BJ (cell line): Measurements from ENCODE around the gene TSPAN6. TPM values are rescaled to one million over a fixed set of nuclear protein-coding genes. Genes with fewer than 3 reads are reported as not detected.

Source experiments
- CTCF ChIA-PET: fragments of 350-600 bp; formaldehyde crosslinking; extraction: SDS; loops from one replicate; lab custom pipeline; 2021; ENCODE audit warnings: antibody characterized with exemption, inconsistent platforms; lab: Yijun Ruan, JAX
- POLR2A ChIA-PET: fragments of 300-600 bp; sonication (Branson Sonifier 250); formaldehyde crosslinking; extraction: SDS; loops from one replicate; lab custom pipeline; 2021; ENCODE audit warnings: antibody characterized with exemption; lab: Charles Lee
- DNase-seq: peaks from one replicate; pipeline ENCODE4 v3.0.0-alpha.2; 2011; ENCODE audit warnings: low read depth
- H3K27me3 ChIP-seq: 2 replicates; pipeline ENCODE4 v1.6.0; 2011; ENCODE audit warnings: low read length; ENCODE audit not compliant: control insufficient read depth, insufficient read depth
- H3K36me3 ChIP-seq: 2 replicates; pipeline ENCODE4 v1.5.1; 2011; ENCODE audit warnings: low read length; ENCODE audit not compliant: control insufficient read depth, insufficient read depth
- H3K4me3 ChIP-seq: 2 replicates; pipeline ENCODE4 v1.5.1; 2011; ENCODE audit warnings: low read depth, mild to moderate bottlenecking, control low read depth, low read length
- CTCF ChIP-seq: IDR thresholded peaks from 2 replicates; pipeline ENCODE4 v1.5.1; 2011; ENCODE audit warnings: low read depth, mild to moderate bottlenecking, control low read depth, inconsistent platforms, low read length, moderate library complexity; ENCODE audit not compliant: insufficient read depth
- polyA minus RNA-seq: library from RNA; depleted of rRNA, polyadenylated mRNA; stranded (reverse); fragments of >200 nt; gene quantifications from 2 replicates; pipeline ENCODE4 v1.2.3, GENCODE V29; 2011; rRNA and poly(A)+ RNA removed
- polyA plus RNA-seq: library from polyadenylated mRNA; depleted of rRNA; stranded (reverse); fragments of >200 nt; gene quantifications from 2 replicates; pipeline ENCODE4 v1.2.3, GENCODE V29; 2011; rRNA removed

TSPAN6 gene
- polyA plus RNA-seq (8.8 and 19.7 TPM in 2 replicates), polyA minus RNA-seq (4.9 and 5.6 TPM in 2 replicates)

- Histone ChIP-seq H3K27me3 (no peaks in the 10 kb centered on the region), H3K4me3 (peak within 1 kb of the TSS; percentile 68), H3K36me3 (no peaks in the 10 kb centered on the region)
- TF ChIP-seq CTCF: peak; percentile 61
- POLR2A ChIA-PET: interaction anchor here (2.0 kb wide), 1 partner anchor 13 kb away, joined by 9 read pairs; no protein-coding TSS in a partner anchor
- peak; percentile 50 for DNase-seq
- CTCF ChIA-PET: interaction anchor here (0.7 to 2.6 kb wide), 14 partner anchors 9 to 134 kb away, joined by 3 to 18 read pairs (median 4); no protein-coding TSS in a partner anchor
Observed at GRCh38 chrX:100636321-100636991, at the start of gene TSPAN6. Gene TSPAN6 (minus strand): TSS chrX:100636806. CDS start chrX:100636694, 112 bp downstream.

GRCh38 chrX:100685997-100686305 lies 49.3 kb upstream of the TSPAN6 start:
- no peaks in the 10 kb centered on the region for H3K36me3 ChIP-seq
- TF ChIP-seq CTCF: no peak
- CTCF ChIA-PET: interaction anchor here (1.1 to 7.9 kb wide), 6 partner anchors 11 to 174 kb away, joined by 4 to 78 read pairs (median 10); no protein-coding TSS in a partner anchor
- POLR2A ChIA-PET: no interaction called here
- no peaks in the 10 kb centered on the region for H3K27me3 ChIP-seq
- no peak overlapping the region for H3K4me3 ChIP-seq
- DNase-seq: no peak

GRCh38 chrX:100685284-100685996 lies 48.8 kb upstream of the TSPAN6 start:
- H3K4me3 ChIP-seq: no peak overlapping the region
- no peaks in the 10 kb centered on the region for H3K27me3 ChIP-seq
- TF ChIP-seq CTCF: peak; percentile 72
- H3K36me3 ChIP-seq: no peaks in the 10 kb centered on the region
- ChIA-PET CTCF (interaction anchor here (0.6 to 7.9 kb wide), 13 partner anchors 11 to 174 kb away, joined by 3 to 78 read pairs (median 4); partner anchors contain the start of genes SRPX2 and SYTL4), POLR2A (no interaction called here)
- DNase-seq: no peak

- CTCF ChIA-PET: interaction anchor here (1.0 to 7.9 kb wide), 2 partner anchors 84 to 171 kb away, joined by 3 to 78 read pairs; no protein-coding TSS in a partner anchor
- H3K4me3 ChIP-seq: no peak overlapping the region
- POLR2A ChIA-PET: no interaction called here
- H3K27me3 ChIP-seq: no peaks in the 10 kb centered on the region
- DNase-seq: no peak
- TF ChIP-seq CTCF: no peak
- no peaks in the 10 kb centered on the region for H3K36me3 ChIP-seq
Observed at GRCh38 chrX:100682939-100683338, 46.3 kb upstream of the TSPAN6 start.

- CTCF ChIA-PET: interaction anchor here (1.6 to 2.5 kb wide), 3 partner anchors 10 to 87 kb away, joined by 3 to 10 read pairs (median 9); no protein-coding TSS in a partner anchor
- no peak for TF ChIP-seq CTCF
- DNase-seq: no peak
- H3K36me3 ChIP-seq: no peaks in the 10 kb centered on the region
- POLR2A ChIA-PET: no interaction called here
- no peaks in the 10 kb centered on the region for H3K27me3 ChIP-seq
- no peak overlapping the region for H3K4me3 ChIP-seq
Observed at GRCh38 chrX:100681599-100681998, 45.0 kb upstream of the TSPAN6 start.
